Fibroblast of villous mesenchyme (primary cell): ENCODE data around the gene PTGDR2. TPM values are rescaled to one million over a fixed set of nuclear protein-coding genes. Genes with fewer than 3 reads are reported as not detected.

Experiments used
- DNase-seq: peaks from one replicate; pipeline ENCODE4 v3.0.0-alpha.2; 2010; ENCODE audit warnings: low read depth
- H3K4me3 ChIP-seq: 2 replicates; pipeline ENCODE4 v1.5.1; 2011; ENCODE audit warnings: low read depth, mild to moderate bottlenecking, low read length
- total RNA-seq: library from RNA; depleted of rRNA; stranded (reverse); fragments of >200 nt; gene quantifications from 2 replicates; pipeline ENCODE4 v1.2.3, GENCODE V29; 2012
- TF ChIP-seq, protein P1 (sequence below): IDR thresholded peaks from 2 replicates; pipeline ENCODE4 v1.5.1; 2012; ENCODE audit warnings: low read depth, mild to moderate bottlenecking, low read length; ENCODE audit not compliant: insufficient read depth

Gene PTGDR2
- total RNA-seq, 1 donor, result not detected

DNA sequence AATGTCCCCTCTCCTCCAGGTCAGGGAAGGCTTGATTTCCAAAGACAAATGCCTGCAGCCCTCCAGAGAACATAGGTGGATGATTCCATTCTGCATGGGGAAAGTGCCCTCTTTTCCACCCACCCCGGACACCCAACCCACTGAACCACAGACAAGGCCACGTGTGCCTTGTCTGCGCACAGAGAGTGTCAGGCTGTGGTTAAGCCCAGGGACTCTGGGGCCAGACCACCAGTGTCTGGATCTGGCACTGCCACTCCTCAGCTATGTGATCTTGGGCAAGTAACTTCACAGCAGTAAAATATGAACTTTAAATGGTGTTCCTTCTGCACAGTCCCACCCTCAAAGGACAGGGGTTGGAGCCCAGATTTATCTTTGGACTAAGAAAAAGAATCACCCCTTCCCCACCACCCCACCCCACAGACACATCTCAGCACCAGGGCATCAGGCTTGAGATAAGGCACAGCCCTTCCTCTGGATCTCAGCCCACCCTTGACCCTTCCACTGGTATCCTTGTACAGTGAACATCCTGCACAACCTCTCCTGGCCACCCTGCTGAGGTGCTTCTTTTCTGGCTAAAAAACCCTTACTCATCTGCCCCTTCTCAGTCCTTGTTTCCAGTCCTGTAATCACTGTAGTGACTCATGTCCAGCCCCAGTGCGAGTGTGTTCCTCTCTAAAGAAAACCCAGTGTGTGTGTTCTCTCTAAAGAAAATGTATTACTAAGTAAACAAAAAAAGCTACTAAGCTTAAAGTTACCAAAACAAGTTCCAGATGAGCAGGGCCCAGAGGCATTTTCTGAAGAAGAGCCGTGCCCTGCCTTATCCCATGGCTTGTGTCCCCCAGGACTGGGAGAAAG is 1.9 kb upstream of the PTGDR2 start:
- TF ChIP-seq, protein P1, sequence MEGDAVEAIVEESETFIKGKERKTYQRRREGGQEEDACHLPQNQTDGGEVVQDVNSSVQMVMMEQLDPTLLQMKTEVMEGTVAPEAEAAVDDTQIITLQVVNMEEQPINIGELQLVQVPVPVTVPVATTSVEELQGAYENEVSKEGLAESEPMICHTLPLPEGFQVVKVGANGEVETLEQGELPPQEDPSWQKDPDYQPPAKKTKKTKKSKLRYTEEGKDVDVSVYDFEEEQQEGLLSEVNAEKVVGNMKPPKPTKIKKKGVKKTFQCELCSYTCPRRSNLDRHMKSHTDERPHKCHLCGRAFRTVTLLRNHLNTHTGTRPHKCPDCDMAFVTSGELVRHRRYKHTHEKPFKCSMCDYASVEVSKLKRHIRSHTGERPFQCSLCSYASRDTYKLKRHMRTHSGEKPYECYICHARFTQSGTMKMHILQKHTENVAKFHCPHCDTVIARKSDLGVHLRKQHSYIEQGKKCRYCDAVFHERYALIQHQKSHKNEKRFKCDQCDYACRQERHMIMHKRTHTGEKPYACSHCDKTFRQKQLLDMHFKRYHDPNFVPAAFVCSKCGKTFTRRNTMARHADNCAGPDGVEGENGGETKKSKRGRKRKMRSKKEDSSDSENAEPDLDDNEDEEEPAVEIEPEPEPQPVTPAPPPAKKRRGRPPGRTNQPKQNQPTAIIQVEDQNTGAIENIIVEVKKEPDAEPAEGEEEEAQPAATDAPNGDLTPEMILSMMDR, result no peak
- DNase-seq, result peak; percentile 28

GRCh38 chr11:60854847-60855725 is 664 bp downstream of the PTGDR2 start:
- no peak overlapping the region for H3K4me3 ChIP-seq
- TF ChIP-seq, protein P1, result no peak
- no peak for DNase-seq

More for the DNA sequence above, 1.9 kb upstream of the PTGDR2 start:
- H3K4me3 ChIP-seq, result no peak overlapping the region

DNA sequence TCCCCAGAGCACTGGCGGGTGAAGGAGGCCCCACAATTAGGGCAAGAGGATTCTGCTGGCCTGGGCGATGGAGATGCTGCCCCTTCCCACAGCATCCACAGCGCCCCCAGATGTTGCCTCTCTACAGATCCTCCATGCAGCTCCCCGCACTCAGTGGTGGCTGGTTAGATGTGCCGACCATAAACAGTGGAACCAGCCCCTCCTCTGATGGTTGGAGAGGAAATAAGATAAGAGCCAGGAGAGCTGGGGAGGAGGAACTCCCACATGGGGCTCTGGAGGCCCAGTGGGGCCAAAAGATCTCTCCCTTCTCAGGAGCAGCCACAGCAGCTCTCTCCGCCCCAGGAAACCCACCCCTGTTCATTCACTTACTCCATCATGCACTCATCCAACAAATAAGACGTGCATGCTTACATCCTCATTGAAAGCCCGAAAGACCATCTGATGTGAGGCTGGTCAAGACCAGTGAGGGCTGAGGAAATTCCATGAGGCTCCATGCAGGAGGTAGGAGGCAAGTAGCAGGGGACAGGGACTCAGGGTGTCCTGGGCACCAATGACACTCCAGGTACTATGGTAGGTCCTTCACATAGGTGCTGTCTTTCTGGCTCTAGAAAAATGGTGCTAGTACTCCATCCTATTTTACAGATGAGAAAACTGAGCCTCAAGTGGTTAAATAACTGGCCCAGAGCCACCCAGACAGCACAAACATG is 1.5 kb downstream of the PTGDR2 start:
- DNase-seq, result no peak
- H3K4me3 ChIP-seq, result no peak overlapping the region
- TF ChIP-seq, protein P1, result no peak

DNA sequence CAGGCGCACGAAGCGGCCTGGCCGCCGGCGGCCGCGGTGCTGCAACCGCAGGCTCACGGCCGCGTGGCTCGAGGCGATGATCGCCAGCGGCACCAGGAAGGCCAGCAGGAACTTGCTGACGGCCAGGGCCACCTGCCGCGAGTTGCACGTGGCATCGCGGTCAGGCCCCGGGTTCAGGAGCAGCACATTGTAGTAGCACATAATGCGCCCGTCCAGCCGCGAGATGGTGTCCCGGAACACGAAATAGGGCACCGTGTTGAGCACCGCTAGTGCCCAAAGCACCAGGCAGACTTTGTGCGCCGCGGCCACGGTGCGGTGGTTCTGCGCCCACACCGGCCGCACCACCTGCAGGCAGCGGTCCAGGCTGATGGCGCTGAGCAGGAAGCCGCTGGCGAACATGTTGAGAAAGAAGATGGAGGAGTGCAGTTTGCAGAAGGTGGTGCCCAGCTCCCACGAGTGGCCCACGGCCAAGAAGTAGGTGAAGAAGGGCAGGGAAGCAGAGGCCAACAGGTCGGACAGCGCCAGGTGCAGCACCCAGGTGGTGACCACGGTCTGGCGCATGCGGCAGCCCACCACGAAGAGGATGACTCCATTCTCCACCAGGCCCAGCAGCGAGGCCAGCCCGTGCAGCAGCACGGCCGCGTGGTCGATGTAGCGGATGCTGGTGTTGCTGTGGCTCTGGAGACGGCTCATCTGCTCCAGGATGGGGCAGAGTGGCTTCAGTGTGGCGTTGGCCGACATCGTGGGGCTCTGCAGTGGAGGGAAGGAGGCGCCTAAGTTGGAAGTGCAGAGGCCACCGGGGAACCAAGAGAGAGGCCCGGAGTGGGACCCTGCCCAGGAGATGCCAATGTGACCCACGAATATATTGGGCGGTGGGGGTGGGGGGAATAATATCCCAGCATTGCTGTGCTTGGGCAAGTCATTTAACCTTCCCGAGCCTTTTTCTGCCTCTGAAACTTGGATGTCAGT is 2.5 kb downstream of the PTGDR2 start:
- no peak overlapping the region for H3K4me3 ChIP-seq
- no peak for DNase-seq
- TF ChIP-seq, protein P1, result no peak

DNA sequence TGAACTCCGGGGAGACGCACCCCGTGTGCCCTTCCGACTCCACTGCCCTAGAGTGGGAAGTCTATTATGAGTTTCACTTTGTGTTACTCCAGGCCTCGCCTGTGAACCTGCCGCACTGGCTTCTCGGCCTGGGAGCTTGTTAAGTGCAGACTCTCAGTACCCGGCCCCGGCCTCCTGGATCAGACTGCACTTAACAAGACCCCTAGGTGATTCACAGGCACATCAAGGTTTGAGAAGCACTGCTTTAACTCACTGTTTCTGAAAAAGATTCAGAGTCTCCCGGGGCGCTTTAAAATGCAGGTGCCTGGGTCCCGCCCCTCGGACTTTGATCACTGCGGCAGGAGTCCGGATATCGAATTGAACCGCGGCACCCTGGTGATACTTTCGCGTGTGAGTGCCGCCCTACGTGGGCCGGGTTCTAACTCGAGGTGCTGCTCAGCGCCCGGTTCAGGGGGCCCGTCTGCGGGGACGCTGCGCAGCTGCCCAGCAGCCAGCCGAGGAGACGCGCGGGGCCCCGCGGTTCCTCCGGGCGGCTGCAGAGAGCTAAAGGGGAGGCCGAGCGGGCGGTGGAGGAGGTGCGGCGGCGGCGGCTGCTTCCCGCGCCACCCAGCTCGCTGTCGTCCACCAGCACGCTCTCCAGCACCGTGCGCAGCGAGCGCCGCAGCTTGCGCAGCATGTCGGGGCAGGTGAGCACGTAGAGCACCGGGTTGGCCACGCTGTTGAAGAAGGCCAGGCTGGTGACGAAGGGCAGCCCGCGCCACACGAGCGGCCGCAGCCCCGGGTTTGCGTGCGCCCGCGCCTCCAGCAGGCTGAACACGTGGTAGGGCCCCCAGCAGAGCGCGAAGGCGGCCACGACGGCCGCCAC is 3.4 kb downstream of the PTGDR2 start:
- no peak for DNase-seq
- TF ChIP-seq, protein P1, result no peak
- no peak overlapping the region for H3K4me3 ChIP-seq
